Choroid plexus epithelial cell (primary cell): ENCODE results near the gene FOXK1.

Experiments used
- DNase-seq: peaks from one replicate; pipeline ENCODE4 v3.0.0-alpha.2; 2010; ENCODE audit warnings: low read depth
- H3K4me3 ChIP-seq: 2 replicates; pipeline ENCODE4 v1.5.1; 2011; ENCODE audit warnings: low read depth, mild to moderate bottlenecking, control low read depth, low read length, moderate library complexity
- TF ChIP-seq, protein P1 (sequence below): conservative IDR thresholded peaks from 2 replicates; pipeline ENCODE4 v1.5.1; 2011; ENCODE audit warnings: low read depth, mild to moderate bottlenecking, control low read depth, inconsistent platforms, low read length, moderate library complexity

The FOXK1 gene

DNA sequence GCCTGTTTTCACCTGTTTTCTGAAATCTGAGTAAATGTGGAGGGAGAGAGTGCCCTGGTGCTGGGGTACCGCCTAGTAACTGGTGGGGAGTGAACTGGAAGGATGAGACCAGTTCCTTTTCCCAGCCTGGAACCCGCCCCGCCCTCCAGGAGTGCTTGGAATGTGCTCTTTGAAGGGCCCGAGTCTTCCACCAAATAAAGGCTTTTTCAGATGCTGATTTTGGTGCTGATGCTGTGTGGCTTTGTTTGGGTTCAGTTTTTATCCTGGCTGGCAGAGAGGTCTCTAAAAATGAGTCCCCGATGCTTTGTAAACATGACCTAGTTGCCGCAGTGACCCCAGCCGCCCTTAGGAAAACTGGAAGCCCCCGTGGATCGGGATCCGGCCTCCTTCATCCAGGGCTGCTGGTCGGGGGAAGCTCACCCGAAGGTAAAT lies 25.9 kb downstream of the FOXK1 start:
- TF ChIP-seq, protein P1, sequence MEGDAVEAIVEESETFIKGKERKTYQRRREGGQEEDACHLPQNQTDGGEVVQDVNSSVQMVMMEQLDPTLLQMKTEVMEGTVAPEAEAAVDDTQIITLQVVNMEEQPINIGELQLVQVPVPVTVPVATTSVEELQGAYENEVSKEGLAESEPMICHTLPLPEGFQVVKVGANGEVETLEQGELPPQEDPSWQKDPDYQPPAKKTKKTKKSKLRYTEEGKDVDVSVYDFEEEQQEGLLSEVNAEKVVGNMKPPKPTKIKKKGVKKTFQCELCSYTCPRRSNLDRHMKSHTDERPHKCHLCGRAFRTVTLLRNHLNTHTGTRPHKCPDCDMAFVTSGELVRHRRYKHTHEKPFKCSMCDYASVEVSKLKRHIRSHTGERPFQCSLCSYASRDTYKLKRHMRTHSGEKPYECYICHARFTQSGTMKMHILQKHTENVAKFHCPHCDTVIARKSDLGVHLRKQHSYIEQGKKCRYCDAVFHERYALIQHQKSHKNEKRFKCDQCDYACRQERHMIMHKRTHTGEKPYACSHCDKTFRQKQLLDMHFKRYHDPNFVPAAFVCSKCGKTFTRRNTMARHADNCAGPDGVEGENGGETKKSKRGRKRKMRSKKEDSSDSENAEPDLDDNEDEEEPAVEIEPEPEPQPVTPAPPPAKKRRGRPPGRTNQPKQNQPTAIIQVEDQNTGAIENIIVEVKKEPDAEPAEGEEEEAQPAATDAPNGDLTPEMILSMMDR: no peak
- no peak overlapping the region for H3K4me3 ChIP-seq
- no peak for DNase-seq

DNA sequence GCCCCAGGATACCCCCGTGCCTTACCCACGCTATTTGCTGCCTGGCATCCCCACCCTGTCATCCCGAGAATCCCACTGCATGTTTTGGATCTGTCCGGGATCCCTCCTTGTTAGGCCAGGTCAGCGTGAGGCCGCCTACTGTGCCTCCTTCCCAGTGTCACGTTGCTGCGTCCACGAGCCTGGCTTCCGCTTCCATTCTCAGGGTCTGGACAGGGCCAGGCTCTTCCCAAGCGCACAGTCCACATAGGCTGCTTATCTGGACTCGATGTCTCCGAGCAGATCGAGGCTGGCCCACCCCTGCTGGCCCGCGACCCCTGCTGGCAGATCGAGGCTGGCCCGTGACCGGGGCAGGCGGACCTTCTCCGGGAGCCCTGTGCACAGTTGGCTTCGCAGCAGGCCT lies 27.1 kb downstream of the FOXK1 start:
- TF ChIP-seq, protein P1: peak; percentile 26
- no peak for DNase-seq
- no peak overlapping the region for H3K4me3 ChIP-seq

DNA sequence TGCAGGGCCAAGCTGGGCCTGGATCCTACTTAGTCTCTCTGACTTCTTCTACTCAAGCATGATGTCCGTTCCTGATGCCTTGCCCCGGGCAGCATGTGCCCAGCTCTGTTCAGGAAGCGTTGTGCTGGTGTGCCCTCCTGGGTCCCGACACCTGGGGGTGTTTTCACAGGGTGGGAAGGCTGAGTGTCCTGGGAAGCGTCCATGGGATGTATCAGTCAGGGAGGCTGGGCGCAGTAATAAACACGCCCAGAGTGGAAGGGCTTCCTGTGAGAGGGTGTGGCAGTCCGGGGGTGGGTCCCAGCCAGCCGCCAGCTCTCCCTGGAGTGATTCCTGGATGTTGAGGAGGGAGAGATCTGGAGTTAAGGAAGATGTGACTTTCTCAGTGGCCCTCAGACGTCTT lies 29.0 kb downstream of the FOXK1 start:
- TF ChIP-seq, protein P1: no peak
- no peak for DNase-seq
- no peak overlapping the region for H3K4me3 ChIP-seq

DNA sequence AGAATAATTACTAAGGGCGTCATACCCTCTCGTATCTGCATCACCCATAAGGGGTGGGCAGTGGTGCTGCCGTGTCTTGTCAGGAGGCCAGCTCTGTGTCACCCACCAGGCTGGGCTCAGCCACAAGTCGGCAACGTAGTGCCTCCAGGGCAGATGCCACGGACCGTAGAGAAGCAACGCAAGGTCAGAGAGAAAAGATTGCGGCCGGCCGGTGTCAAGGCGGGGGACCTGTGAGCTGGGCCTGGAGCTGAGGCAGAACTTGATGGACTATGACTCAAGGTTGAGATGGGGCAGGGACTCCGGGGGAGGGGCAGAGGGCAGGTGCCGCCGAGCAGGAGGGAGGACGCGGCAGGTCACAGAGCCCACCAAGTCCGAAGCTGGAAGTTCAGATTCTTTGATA lies 29.5 kb downstream of the FOXK1 start:
- TF ChIP-seq, protein P1: no peak
- no peak overlapping the region for H3K4me3 ChIP-seq
- DNase-seq: no peak

DNA sequence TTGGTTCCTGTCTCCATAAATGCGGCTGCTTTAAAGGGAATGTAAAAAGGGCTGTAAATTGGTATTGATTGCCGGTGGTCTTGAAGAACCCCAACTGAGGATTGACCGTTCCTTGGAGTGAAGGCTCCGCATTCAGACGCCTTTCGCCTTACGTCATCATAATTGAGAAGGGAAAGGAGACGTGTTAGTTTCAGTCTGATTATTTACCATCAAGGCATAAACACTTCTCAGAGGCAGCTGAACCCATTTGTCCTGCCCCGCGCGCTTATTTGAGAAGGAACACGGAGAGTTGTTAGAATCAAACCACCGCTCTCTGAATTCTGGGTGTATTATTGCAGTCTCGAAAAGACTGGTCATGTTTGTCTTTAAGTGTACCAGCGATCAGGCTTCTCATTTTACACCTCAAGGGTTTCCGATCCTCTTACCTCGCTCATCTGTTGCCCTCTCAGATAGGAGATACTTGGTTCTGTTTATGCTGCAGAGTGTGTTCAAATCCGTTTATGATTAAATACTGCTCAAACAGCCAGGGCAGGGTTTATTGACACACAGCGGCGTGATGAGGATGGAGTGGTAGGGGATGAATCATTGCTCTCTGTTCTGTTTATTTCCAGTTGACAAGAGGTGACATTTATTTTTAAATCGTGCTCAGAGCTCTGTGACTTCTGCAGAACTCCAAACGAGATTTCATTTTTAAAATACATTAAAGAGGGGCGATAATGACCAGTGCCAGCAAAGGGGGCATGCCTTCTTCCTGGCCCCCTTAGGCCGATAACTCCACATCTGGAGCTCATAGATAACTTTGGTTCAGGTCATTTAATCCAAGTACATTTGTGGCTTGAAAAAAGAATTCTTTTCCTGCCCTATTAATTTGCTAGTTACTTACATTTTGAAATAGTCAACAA lies 30.4 kb downstream of the FOXK1 start:
- H3K4me3 ChIP-seq: no peak overlapping the region
- peak; percentile 65 for DNase-seq
- TF ChIP-seq, protein P1: no peak

DNA sequence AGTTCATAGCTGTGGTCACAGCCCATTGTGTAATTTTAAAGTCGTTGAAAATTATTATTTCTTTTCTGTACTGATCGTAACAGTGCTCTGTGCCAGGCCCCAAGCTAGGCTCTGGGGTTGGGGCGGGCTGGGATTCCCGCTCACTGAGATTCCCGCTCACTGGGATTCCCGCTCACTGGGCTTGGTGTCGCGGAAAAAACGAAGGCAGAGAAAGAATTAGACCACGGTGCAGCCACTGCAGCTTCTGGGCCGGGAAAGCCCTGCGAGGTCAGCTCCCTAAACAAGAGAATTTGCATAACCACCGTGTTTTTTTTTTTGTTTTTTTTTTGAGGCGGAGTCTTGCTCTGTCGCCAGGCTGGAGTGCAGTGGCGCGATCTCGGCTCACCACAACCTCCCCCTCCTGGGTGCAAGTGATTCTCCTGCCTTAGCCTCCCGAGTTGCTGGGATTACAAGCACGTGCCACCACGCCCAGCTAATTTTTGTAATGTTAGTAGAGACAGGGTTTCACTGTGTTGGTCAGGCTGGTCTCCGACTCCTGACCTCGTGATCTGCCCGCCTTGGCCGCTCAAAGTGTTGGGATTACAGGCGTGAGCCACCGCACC lies 31.2 kb downstream of the FOXK1 start:
- H3K4me3 ChIP-seq: no peak overlapping the region
- TF ChIP-seq, protein P1: no peak
- DNase-seq: peak; percentile 59

DNA sequence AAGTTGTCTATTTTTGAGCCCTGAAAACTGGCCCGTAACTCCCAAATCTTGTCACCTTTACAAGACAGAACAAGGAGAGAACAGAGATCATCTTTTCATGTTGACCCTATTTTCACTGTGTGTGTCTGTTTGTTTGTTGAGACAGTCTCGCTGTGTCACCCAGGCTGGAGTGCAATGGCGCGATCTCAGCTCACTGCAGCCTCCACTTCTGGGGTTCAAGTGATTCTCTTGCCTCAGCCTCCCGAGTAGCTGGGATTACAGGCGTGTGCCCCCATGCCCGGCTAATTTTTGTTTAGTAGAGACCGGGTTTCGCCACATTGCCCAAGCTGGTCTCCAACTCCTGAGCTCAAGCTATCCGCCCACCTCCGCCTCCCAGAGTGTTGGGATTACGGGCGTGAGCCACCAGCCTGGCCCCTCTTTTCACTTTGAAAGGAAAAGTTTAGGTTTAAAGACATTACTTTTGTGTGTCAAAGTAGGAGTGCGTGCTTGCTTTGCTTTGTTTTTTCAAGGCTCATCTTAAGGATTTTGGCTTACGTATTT lies 32.1 kb downstream of the FOXK1 start:
- no peak overlapping the region for H3K4me3 ChIP-seq
- TF ChIP-seq, protein P1: no peak
- no peak for DNase-seq
